Heart left ventricle (tissue), 16 donors: ENCODE measurements around the gene PTPRO. TPM values are rescaled to one million over a fixed set of nuclear protein-coding genes. Genes with fewer than 3 reads are reported as not detected.

Source experiments
- ATAC-seq, 4 donors: fragments of 200-7000 bp; cut with Tn5 transposase; one replicate each; pipeline ENCODE4 v1.9.1; 2020 to 2022; ENCODE audit warnings: moderate library complexity in 4 of 4, mild to moderate bottlenecking in 3 of 4, moderate number of reproducible peaks in 1 of 4
- DNase-seq, 5 donors: peaks; one replicate each; pipeline ENCODE4 v3.0.0-alpha.2; 2020
- H3K27ac ChIP-seq, 12 donors: fragments of 200-600 bp; sonication (generic) in 4 of 12; one replicate each; pipeline versions ENCODE4 v1.5.0 to v1.8.0; 2016 to 2022; ENCODE audit warnings: mild to moderate bottlenecking in 2 of 12
- H3K27me3 ChIP-seq, 9 donors: fragments of 200-600 bp; sonication (generic) in 2 of 9; one replicate each; pipeline versions ENCODE4 v1.5.1 to v1.8.0; 2016 to 2022; ENCODE audit warnings: mild to moderate bottlenecking in 3 of 9
- H3K36me3 ChIP-seq, 9 donors: fragments of 200-600 bp; sonication (generic) in 2 of 9; one replicate each; pipeline versions ENCODE4 v1.5.0 to v1.8.0; 2018 to 2022; ENCODE audit warnings: mild to moderate bottlenecking in 2 of 9
- H3K4me1 ChIP-seq, 12 donors: fragments of 200-600 bp; sonication (generic) in 4 of 12; one replicate each; pipeline versions ENCODE4 v1.5.0 to v1.8.0; 2016 to 2022; ENCODE audit warnings: mild to moderate bottlenecking in 3 of 12
- H3K4me3 ChIP-seq, 12 donors: fragments of 200-600 bp; sonication (generic) in 4 of 12; one replicate each; pipeline versions ENCODE4 v1.5.0 to v1.8.0; 2017 to 2022; ENCODE audit warnings: mild to moderate bottlenecking in 9 of 12, moderate library complexity in 4 of 12
- H3K9me3 ChIP-seq, 12 donors: fragments of 200-600 bp; sonication (generic) in 4 of 12; one replicate each; pipeline versions ENCODE4 v1.5.0 to v1.8.0; 2016 to 2022; ENCODE audit warnings: mild to moderate bottlenecking in 1 of 12
- POLR2A ChIP-seq, 2 donors: fragments of 450-650 bp; IDR thresholded peaks; one replicate each; pipeline ENCODE4 v1.6.1; 2017; ENCODE audit warnings: antibody characterized with exemption in 2 of 2, mild to moderate bottlenecking in 2 of 2, moderate library complexity in 2 of 2
- WGBS, 4 donors: extraction: QIAGEN DNeasy Blood & Tissue Kit in 2 of 4; methylation state at CpG; one replicate each; pipeline versions ENCODE4 v1.1.5 to v1.1.7; 2013 to 2018; 5-methylcytosine and 5-hydroxymethylcytosine counted together
- intact Hi-C, 10 donors: fragments of 100-400 bp; cut with DNase I; formaldehyde crosslinking; loops; one replicate each; pipeline versions ENCODE4 v1.11.1 to v1.14.2; 2022
- polyA plus RNA-seq, 2 donors: library from polyadenylated mRNA; stranded (reverse); fragments of 200-250 nt; gene quantifications; one replicate each; pipeline ENCODE4 v1.2.3, GENCODE V29; 2013
- total RNA-seq, 9 donors: library from RNA; depleted of rRNA in 2 of 9; stranded (reverse); fragments of >200 nt in 2 of 9; fragmentation: NEBNext Ultra II Directional in 3 of 9; extraction: Animal tissue kit (Norgen Biotek cat#: 25700) in 3 of 9; gene quantifications; one replicate each; pipeline versions ENCODE4 v1.1.0 to v1.2.4, GENCODE V29; 2016 to 2023
- TF ChIP-seq, protein P1 (sequence below), 12 donors: fragments of 200-600 bp; sonication (generic) in 4 of 12; IDR thresholded peaks; one replicate each; pipeline versions ENCODE4 v1.5.0 to v1.8.0; 2018 to 2022; ENCODE audit warnings: antibody characterized with exemption in 12 of 12, mild to moderate bottlenecking in 5 of 12
- donor health status: ischemic (EF 13 %, LVEDD 7.1; RV severe dilation, severe dysfunction).
- donor health status: healthy with polysubstance abuse.
- donor health status: DM: no; HTN: yes; CAD: no.
- donor health status: DM: no; HTN: no; CAD: no.
- donor health status: ischemic (EF 25% LVEDD 6.9; RV normal size, moderate dysfunction).
- donor health status: ischemic (EF 25% LVEDD 5.7; RV mildly dilated, moderate dysfunction).
- donor health status: healthy.
- donor health status: DM: yes; HTN: yes; CAD: no.
- donor health status: ischemic (EF 35%, LVEDD 5.7; RV mildly dilated, moderate dysfunction).
- donor health status: nonischemic (EF 11% LVEDD 7.7; RV severe dilation, severe dysfunction).
- donor health status: DM: yes; HTN: yes; CAD: no.
- donor health status: PGD.
- donor health status: ischemic (EF 29% LVEDD 5.4; RV normal size, mild dysfunction).
- donor health status: nonischemic (EF 23%, LVEDD 6.1; RV moderate dilation, normal function).

The PTPRO gene
- total and polyA plus RNA-seq, 11 donors = 0.20 to 9.3 (median 0.57) TPM

DNA sequence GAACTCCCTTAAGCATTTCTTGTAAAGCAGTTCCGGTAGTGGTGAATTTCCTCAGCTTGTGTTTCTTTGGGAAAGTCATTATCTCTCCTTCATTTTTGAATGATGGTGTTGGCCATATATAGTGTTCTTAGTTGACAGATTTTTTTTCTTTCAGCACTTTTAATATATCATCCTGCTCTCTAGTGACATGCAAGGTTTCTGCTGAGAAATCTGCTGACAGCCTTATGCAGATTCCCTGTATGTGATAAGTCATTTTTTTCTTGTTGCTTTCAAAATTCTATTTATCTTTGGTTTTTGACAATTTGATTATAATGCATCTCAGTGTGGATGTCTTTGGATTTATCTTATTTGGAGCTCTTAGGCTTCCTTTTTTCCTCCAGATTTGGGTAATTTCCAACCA lies 135.7 kb downstream of the PTPRO start:
- Histone ChIP-seq H3K4me1 (no peaks in the 10 kb centered on the region), H3K27ac (no peak overlapping the region), H3K9me3 (peaks cover 0 to 40% (median 19%) of the 10 kb centered on the region in 12 donors), H3K27me3 (no peaks in the 10 kb centered on the region), H3K36me3 (no peaks in the 10 kb centered on the region), H3K4me3 (no peak overlapping the region)
- ATAC-seq = no peak
- TF ChIP-seq, protein P1, sequence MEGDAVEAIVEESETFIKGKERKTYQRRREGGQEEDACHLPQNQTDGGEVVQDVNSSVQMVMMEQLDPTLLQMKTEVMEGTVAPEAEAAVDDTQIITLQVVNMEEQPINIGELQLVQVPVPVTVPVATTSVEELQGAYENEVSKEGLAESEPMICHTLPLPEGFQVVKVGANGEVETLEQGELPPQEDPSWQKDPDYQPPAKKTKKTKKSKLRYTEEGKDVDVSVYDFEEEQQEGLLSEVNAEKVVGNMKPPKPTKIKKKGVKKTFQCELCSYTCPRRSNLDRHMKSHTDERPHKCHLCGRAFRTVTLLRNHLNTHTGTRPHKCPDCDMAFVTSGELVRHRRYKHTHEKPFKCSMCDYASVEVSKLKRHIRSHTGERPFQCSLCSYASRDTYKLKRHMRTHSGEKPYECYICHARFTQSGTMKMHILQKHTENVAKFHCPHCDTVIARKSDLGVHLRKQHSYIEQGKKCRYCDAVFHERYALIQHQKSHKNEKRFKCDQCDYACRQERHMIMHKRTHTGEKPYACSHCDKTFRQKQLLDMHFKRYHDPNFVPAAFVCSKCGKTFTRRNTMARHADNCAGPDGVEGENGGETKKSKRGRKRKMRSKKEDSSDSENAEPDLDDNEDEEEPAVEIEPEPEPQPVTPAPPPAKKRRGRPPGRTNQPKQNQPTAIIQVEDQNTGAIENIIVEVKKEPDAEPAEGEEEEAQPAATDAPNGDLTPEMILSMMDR (IDR thresholded peaks at IDR 0.05) = no peak
- TF ChIP-seq POLR2A (IDR thresholded peaks at IDR 0.05) = no peak
- intact Hi-C loops = no loop called here
- WGBS, 4 donors = 72 to 82% (median 77%) methylated on average over 1 of the region's 1 CpG
- DNase-seq = no peak

DNA sequence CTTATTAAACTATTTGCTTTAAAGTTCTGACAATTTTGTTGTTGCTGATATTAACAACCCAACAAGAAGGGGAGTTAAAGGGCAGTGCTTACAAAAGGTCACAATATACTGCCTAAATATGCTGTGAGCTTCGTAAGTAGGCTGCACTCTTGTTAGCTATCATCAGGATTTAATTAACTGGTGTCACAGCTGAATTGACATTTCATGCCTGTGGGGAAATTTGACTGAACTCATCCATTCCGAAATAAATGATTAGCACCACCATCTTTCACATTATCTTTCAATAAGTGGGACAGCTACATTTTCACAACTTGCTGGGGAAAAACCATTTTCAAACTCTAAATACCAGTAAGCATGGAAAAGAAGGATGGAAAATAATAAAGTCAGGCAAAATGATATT lies 146.6 kb downstream of the PTPRO start:
- intact Hi-C loops = no loop called here
- no peak for DNase-seq
- peaks cover 0 to 17% (median 0%) of the 10 kb centered on the region in 9 donors for H3K27me3 ChIP-seq
- no peaks in the 10 kb centered on the region for H3K36me3 ChIP-seq
- TF ChIP-seq, protein P1 (IDR thresholded peaks at IDR 0.05) = no peak
- no peak for TF ChIP-seq POLR2A (IDR thresholded peaks at IDR 0.05)
- H3K4me3 ChIP-seq = no peak overlapping the region
- no peaks in the 10 kb centered on the region for H3K9me3 ChIP-seq
- H3K27ac ChIP-seq = no peak overlapping the region
- WGBS, 4 donors = 53 to 72% (median 63%) methylated on average over 2 of the region's 2 CpGs
- ATAC-seq = no peak
- no peaks in the 10 kb centered on the region for H3K4me1 ChIP-seq

DNA sequence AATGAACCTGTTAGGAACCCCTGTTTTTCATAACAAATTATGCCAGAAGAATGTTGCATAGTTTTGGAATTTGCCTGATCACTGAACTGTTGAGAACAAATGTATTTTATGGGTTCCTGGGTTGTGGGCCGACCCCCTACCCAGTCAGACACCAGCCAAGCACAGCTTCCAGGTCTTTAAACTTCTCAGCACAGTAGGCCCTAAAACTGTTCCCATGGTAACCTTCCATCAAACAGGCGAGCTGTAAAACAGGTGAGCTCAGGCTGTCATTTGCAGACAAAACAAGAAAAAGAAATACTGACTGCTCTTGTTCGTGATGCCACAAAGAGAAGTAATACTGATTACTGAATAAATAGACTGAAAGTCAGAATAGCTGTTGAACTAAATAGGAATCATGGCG lies 147.0 kb downstream of the PTPRO start:
- H3K36me3 ChIP-seq = no peaks in the 10 kb centered on the region
- no peak for ATAC-seq
- intact Hi-C loops = no loop called here

DNA sequence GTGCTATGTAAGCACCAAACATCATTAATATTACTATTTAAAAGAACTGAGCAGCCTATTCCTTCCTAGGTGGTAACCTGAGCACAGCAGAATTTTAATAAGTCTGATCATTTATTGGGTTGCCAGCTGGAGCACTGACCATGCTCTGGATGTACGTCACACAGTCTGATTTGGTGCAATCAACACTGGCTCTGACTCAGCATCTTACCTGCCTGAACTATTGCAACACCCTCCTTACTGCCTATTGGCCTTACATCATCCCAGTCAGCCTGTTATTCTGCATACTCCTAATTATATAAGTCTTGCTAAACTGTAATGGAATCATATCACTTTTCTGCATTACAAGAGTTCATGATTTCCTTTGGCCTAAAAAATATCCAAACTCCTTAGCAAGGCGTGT lies 149.7 kb downstream of the PTPRO start:
- H3K4me3 ChIP-seq = no peak overlapping the region
- peaks cover 0 to 9% (median 0%) of the 10 kb centered on the region in 9 donors for H3K27me3 ChIP-seq
- ATAC-seq (no peak), DNase-seq (no peak)
- no peak for TF ChIP-seq POLR2A (IDR thresholded peaks at IDR 0.05)
- TF ChIP-seq, protein P1 (IDR thresholded peaks at IDR 0.05) = no peak
- H3K27ac ChIP-seq = no peak overlapping the region
- intact Hi-C loops = no loop called here
- H3K4me1 ChIP-seq = no peaks in the 10 kb centered on the region
- WGBS, 4 donors = 47 to 82% (median 62%) methylated on average over 2 of the region's 2 CpGs
- H3K9me3 ChIP-seq = no peaks in the 10 kb centered on the region
- H3K36me3 ChIP-seq = no peaks in the 10 kb centered on the region

More for the DNA sequence above, 147.0 kb downstream of the PTPRO start:
- no peak for DNase-seq
- 56 to 66% (median 63%) methylated on average over 4 of the region's 4 CpGs for WGBS, 4 donors
- Histone ChIP-seq H3K4me1 (no peaks in the 10 kb centered on the region), H3K27me3 (peaks cover 0 to 17% (median 0%) of the 10 kb centered on the region in 9 donors), H3K9me3 (no peaks in the 10 kb centered on the region), H3K27ac (no peak overlapping the region), H3K4me3 (no peak overlapping the region)
- TF ChIP-seq POLR2A (IDR thresholded peaks at IDR 0.05) = no peak
- TF ChIP-seq, protein P1 (IDR thresholded peaks at IDR 0.05) = no peak
